Measurements from ENCODE around the gene TOMM34. TPM values are rescaled to one million over a fixed set of nuclear protein-coding genes. Genes with fewer than 3 reads are reported as not detected.

The TOMM34 gene
- polyA plus RNA-seq, 1 of the 3 experiments (the other 2 are of a cell fraction), result 40.5 TPM

DNA sequence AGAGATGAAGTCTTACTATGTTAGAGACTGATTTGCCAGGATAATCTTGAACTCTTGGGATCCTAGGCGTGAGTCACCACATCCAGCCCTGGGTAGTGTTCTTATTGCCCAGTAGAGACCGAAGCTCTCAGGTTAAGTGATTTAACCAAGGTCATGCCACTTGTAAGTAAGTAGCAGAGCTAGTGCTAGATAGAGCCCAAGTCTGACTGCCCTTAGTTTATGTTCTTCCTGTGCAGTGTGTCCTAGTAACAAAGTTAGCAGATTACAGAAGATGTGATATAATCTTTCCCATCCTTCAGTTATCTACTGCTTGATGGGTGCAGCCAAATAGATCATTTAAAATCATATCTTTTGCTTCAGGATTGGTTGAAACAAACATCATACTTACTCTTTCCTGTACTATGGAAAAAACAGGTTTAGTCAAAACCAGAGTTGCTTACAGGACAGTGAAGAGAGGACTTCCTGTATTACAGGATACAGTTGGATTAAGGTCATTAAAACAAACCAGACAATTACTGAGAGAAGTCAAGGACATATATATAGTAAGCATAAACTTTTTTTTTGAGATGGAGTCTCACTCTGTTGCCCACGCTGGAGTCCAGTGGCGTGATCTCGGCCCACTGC lies 59.9 kb downstream of the TOMM34 start (continued):
- no peak for TF ChIP-seq YY1 (IDR thresholded peaks at IDR 0.05; ENCODE audit: low read depth)
- TF ChIP-seq, protein P1, sequence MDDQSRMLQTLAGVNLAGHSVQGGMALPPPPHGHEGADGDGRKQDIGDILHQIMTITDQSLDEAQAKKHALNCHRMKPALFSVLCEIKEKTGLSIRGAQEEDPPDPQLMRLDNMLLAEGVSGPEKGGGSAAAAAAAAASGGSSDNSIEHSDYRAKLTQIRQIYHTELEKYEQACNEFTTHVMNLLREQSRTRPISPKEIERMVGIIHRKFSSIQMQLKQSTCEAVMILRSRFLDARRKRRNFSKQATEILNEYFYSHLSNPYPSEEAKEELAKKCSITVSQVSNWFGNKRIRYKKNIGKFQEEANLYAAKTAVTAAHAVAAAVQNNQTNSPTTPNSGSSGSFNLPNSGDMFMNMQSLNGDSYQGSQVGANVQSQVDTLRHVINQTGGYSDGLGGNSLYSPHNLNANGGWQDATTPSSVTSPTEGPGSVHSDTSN (IDR thresholded peaks at IDR 0.05), result no peak

DNA sequence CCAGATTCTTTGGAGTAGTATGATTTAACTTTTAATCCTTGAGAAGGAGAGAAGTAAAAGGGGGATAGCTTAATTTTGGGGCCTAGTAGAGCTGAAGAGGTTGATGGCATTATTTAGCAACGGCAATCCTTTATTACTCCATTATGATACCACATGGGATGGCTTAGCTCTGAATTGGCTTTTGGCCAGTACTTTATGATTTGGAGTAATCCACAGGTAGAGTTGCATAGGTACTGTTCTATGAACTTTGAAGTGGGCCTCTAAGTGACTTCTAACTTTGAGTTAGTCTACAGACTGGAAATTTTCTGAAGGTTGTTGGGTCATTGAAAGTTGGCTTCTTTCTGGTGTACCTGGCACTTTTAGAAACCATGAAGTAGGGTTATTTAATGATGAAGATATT lies 63.1 kb downstream of the TOMM34 start:
- POLR2A ChIA-PET, result no interaction called here
- Histone ChIP-seq H2AFZ (ENCODE audit: low read depth) (no peak overlapping the region), H3K4me3 (ENCODE audit: low read depth in 2 of 2, low read length in 1 of 2) (no peak overlapping the region), H3K4me2 (no peak overlapping the region), H3F3A (replicated peaks; ENCODE audit: insufficient read depth) (no peaks in the 10 kb centered on the region), H3K9ac (no peak overlapping the region), H3K36me3 (replicated peaks in 1 of 2; ENCODE audit: control insufficient read depth in 1 of 2, insufficient read depth in 2 of 2, low read length in 1 of 2) (peaks cover 19 to 35% of the 10 kb centered on the region in 2 experiments), H4K20me1 (ENCODE audit: insufficient read depth) (peaks cover 100% of the 10 kb centered on the region), H3K27me3 (ENCODE audit: insufficient read depth) (no peaks in the 10 kb centered on the region), H3K27ac (ENCODE audit: low read depth in 2 of 2, low read length in 1 of 2) (no peak overlapping the region), H3K4me1 (ENCODE audit: control insufficient read depth in 1 of 2, insufficient read depth in 2 of 2, low read depth in 1 of 2, low read length in 1 of 2) (peaks cover 0 to 2% of the 10 kb centered on the region in 2 experiments; a peak in 3 of 4 replicates), H3K79me2 (ENCODE audit: insufficient read depth) (peaks cover 100% of the 10 kb centered on the region), H3K9me3 (no peaks in the 10 kb centered on the region), H3K9me2 (no peaks in the 10 kb centered on the region)
- no peak for TF ChIP-seq YY1 (IDR thresholded peaks at IDR 0.05; ENCODE audit: low read depth)
- TF ChIP-seq, protein P2, sequence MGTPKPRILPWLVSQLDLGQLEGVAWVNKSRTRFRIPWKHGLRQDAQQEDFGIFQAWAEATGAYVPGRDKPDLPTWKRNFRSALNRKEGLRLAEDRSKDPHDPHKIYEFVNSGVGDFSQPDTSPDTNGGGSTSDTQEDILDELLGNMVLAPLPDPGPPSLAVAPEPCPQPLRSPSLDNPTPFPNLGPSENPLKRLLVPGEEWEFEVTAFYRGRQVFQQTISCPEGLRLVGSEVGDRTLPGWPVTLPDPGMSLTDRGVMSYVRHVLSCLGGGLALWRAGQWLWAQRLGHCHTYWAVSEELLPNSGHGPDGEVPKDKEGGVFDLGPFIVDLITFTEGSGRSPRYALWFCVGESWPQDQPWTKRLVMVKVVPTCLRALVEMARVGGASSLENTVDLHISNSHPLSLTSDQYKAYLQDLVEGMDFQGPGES (IDR thresholded peaks at IDR 0.05; ENCODE audit: low read depth, low read length), result no peak
- no peak for TF ChIP-seq MXI1 (IDR thresholded peaks at IDR 0.05; ENCODE audit: low read depth, low read length)
- TF ChIP-seq, protein P3, sequence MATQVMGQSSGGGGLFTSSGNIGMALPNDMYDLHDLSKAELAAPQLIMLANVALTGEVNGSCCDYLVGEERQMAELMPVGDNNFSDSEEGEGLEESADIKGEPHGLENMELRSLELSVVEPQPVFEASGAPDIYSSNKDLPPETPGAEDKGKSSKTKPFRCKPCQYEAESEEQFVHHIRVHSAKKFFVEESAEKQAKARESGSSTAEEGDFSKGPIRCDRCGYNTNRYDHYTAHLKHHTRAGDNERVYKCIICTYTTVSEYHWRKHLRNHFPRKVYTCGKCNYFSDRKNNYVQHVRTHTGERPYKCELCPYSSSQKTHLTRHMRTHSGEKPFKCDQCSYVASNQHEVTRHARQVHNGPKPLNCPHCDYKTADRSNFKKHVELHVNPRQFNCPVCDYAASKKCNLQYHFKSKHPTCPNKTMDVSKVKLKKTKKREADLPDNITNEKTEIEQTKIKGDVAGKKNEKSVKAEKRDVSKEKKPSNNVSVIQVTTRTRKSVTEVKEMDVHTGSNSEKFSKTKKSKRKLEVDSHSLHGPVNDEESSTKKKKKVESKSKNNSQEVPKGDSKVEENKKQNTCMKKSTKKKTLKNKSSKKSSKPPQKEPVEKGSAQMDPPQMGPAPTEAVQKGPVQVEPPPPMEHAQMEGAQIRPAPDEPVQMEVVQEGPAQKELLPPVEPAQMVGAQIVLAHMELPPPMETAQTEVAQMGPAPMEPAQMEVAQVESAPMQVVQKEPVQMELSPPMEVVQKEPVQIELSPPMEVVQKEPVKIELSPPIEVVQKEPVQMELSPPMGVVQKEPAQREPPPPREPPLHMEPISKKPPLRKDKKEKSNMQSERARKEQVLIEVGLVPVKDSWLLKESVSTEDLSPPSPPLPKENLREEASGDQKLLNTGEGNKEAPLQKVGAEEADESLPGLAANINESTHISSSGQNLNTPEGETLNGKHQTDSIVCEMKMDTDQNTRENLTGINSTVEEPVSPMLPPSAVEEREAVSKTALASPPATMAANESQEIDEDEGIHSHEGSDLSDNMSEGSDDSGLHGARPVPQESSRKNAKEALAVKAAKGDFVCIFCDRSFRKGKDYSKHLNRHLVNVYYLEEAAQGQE (IDR thresholded peaks at IDR 0.05; ENCODE audit: low read depth, low read length), result no peak
- no peak for TF ChIP-seq EP300 (IDR thresholded peaks at IDR 0.05; ENCODE audit: borderline replicate concordance in 1 of 2, low read depth in 1 of 2, low read length in 1 of 2)
- TF ChIP-seq JUND (IDR thresholded peaks at IDR 0.05), result no peak
- no peak for TF ChIP-seq SMC3 (IDR thresholded peaks at IDR 0.05; ENCODE audit: low read depth, low read length)
- TF ChIP-seq CHD2 (IDR thresholded peaks at IDR 0.05; ENCODE audit: low read length, partially characterized antibody), result no peak
- no peak for TF ChIP-seq GATA2 (CRISPR knock-in tag; IDR thresholded peaks at IDR 0.05)
- TF ChIP-seq FOXJ3 (CRISPR knock-in tag; IDR thresholded peaks at IDR 0.05), result no peak
- TF ChIP-seq POLR2AphosphoS5 (IDR thresholded peaks at IDR 0.05; ENCODE audit: low read depth, low read length), result no peak
- TF ChIP-seq, protein P4, sequence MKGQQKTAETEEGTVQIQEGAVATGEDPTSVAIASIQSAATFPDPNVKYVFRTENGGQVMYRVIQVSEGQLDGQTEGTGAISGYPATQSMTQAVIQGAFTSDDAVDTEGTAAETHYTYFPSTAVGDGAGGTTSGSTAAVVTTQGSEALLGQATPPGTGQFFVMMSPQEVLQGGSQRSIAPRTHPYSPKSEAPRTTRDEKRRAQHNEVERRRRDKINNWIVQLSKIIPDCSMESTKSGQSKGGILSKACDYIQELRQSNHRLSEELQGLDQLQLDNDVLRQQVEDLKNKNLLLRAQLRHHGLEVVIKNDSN (IDR thresholded peaks at IDR 0.05; ENCODE audit: borderline replicate concordance, low read depth), result no peak
- CTCF ChIA-PET, result interaction anchor here (1.1 to 2.1 kb wide), 2 partner anchors 9 to 60 kb away, joined by 3 to 9 read pairs; no protein-coding TSS in a partner anchor
- no peak for DNase-seq
- WGBS (ENCODE audit: low lambda C conversion rate), result 91% methylated on average over 1 of the region's 1 CpG

All from SK-N-SH (cell line).